NT2/D1 (cell line): ENCODE data around the gene OR2A12.

Source experiments
- SUZ12 ChIP-seq: IDR thresholded peaks from 2 replicates; pipeline ENCODE4 v1.6.1; 2011; ENCODE audit not compliant: insufficient read length, insufficient read depth; ENCODE audit errors: extremely low read depth
- YY1 ChIP-seq: IDR thresholded peaks from 2 replicates; pipeline ENCODE4 v1.6.1; 2011; ENCODE audit not compliant: insufficient read length, insufficient read depth
- ZNF274 ChIP-seq: IDR thresholded peaks from 2 replicates; pipeline ENCODE4 v1.6.1; 2011; ENCODE audit warnings: mild to moderate bottlenecking, low read depth, low read length

GRCh38 chr7:144100607-144101006, 14.5 kb downstream of the OR2A12 start:
- TF ChIP-seq YY1: no peak
- no peak for TF ChIP-seq ZNF274
- TF ChIP-seq SUZ12: no peak
